ENCODE data around the gene EXOC1.
"Not testable (repeated sequence)": the region's sequence is repeated elsewhere in the genome, so short reads cannot be mapped to it uniquely, and the experiment has no call there.

EXOC1 gene

DNA sequence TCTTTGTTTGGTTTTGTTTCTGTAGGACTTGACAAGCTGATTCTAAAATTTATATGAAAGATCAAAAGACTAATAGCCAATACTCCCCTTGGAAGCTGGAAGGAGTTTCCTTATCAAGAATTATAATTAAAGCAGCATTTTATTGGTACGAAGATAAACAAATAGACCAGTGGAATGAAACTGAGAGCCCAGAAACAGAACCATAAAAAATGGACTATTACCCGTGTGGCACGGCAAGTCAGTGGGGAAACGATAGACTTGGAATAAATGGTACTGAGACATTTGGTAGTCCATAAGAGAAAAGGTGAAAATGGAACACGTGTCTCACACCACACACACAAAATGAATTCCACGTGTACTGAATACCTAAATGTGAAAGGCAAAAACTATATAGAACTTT, 52.9 kb downstream of the EXOC1 start:
- no peak for DNase-seq (ENCODE audit: low read depth, low spot score)

DNA sequence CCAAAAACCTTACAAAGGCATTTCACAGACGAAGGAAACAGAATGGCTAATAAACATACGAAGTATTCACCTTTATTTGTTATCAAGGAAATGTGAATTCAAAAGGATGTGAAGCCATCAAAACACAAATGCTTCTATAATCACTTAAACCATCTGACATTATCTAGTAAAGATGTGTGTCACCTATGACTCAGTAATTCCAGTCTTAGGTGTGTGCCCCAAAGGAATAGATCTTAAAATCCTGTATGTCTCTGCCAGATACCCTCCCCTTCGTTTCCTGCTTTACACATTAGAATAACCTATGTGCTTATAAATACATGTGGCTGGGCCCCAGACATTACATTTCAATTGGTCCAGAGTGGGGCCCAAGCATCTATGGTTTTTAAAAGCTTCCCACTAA, 53.5 kb downstream of the EXOC1 start:
- no peak for DNase-seq (ENCODE audit: low read depth, low spot score)

DNA sequence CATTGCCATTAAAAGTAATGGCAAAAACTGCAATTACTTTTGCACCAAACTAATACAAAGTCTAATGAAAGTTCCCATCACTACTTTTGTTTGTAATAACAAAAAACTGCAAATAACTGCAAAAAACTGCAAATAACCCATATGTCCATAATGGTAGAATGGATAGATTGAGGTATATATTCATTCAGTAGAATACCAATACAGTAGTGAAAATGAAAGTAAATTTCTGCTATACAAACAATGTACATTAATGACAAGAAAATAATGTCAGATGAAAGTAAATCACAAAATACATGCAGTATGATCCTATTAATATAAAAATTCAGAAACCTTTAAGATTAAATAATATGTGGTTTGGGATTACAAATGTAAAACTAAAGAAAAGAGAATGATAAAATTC, 54.0 kb downstream of the EXOC1 start:
- no peak for DNase-seq (ENCODE audit: low read depth, low spot score)

DNA sequence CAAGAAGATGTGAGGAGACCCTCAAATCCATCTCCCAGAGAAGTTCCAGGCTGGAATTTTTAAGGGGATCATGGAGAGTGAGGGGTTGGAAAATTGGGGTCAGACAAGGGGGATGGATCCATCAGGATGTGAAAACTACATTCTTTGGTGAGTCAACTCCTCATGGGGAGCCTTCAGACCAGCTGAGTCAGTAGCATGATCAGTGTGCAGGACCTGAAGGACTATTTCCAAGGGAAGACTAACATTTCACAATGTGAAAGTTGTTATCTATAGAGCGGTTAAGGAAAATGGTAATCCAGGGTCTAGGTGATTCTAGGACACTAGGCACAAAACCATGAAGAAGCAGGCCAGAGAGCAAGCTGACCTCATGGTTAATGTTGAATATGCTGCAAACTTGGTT, 56.7 kb downstream of the EXOC1 start:
- no peak for DNase-seq (ENCODE audit: low read depth, low spot score)

DNA sequence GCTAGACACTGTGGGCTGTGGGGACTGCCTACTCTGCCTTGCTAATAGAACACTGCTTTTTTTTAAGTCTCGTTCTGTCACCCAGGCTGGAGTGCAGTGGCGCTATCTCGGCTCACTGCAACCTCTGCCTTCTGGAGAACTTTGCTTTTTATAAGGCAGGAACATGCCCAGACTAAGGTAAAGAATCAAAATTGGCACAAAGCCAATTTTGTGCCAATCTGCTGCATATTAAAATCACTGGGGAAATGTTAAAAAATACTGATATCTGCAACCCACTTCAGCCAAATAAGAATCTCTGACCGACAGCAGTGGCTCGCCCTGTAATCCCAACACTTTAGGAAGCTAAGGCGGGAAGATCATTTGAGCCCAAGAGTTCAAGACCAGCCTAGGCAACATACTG, 58.8 kb downstream of the EXOC1 start:
- no peak for DNase-seq (ENCODE audit: low read depth, low spot score)

DNA sequence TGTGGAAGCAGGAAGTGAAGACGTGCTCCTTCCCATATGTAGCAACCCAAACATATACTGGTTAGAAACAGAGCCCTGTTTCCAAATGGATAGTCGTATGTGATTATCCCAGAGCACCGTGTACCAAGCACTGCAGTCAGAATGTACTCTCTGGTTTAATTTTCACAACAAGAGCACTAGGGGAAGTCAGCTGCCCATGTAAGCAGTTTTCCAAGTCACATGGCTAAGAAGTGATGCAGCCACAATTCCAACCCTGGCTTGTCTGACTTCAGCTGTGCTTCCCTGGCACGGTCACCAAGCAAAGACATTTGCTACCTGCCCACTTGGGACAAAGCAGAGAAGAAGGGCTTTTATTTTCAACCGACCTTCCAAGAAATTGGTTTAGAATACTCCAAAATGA, 67.1 kb downstream of the EXOC1 start:
- DNase-seq (ENCODE audit: low read depth, low spot score): no peak

DNA sequence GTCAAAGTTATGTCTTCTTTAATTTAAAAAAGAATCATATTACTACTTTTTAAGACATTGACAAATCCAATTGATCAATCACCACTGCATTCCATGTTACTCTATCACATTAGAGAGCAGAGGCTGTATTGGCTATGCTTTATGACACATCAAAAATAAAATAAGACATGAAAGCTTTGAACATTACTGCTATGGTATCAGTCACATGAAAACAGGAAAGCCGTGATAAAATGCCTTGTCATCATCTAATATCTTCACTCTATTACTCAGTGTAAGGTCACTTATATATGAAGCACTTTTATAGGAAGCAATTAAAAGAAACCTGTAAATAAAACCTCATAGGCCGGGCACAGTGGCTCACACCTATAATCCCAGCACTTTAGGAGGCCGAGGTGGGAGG, 67.6 kb downstream of the EXOC1 start:
- no peak for DNase-seq (ENCODE audit: low read depth, low spot score)

DNA sequence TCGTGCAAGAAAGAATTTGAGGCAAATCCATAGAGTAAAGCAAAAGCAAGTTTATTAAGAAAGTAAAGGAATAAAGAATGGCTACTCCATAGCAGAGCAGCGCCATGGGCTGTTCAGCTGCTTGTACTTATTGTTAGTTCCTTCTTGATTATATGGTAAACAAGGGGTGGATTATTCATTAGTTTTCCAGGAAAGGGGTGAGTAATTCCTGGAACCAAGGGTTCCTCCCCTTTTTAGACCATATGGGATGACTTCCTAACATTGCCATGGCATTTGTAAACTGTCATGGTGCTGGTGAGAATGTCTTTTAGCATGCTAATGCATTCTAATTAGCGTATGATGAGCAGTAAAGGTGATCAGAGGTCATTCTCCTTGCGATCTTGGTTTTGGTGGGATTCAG, 71.8 kb downstream of the EXOC1 start:
- DNase-seq (ENCODE audit: low read depth, low spot score): no peak

DNA sequence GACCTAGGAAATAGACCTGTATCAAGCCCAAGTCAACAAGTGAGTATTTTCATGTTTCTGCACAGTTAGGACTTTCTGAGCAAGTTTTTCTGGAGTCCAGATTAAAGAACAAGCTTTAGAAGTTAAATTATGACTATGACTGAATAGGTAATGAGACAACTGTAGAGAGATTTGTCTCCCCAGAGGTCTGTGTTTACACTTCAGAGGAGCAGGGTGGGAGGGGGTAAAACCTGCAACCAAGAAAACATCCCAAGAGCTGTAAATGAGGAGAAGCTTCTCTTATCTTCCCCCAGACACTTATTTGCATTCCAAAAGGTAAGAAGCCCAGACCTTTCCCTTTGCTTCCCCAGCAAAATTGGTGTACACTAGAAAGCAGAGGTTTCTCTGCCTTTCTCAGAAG, 73.2 kb downstream of the EXOC1 start:
- DNase-seq (ENCODE audit: low read depth, low spot score): no peak

DNA sequence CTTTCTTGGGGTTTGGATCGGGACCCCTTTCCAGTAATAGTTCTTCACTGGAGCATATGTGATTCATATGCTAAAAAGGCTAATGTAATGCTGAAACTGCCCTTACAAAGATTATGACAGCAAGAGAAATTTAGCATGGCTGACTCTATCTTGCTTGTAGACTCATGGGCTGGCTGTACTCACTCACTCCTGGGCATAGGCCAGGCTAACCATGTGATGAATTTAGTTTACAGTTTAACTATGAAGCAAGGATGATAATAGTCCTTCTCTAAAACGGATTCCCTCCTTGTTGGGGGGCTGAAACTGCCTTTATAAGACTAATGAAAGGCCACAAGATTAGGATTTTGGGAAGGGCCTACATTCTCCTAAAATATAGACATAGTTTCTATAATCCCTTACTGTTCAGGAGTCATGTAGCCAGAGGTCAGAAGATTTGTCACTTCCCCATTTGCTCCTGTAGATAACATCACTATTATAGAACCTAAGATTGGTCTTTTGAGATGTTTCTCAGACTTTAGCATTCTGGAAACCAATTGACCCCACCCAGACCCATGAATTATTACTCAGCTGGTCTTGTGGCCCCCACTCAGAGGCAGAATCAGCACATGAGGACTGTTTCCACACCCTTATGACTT, 74.5 kb downstream of the EXOC1 start:
- DNase-seq (ENCODE audit: low read depth, low spot score): no peak

DNA sequence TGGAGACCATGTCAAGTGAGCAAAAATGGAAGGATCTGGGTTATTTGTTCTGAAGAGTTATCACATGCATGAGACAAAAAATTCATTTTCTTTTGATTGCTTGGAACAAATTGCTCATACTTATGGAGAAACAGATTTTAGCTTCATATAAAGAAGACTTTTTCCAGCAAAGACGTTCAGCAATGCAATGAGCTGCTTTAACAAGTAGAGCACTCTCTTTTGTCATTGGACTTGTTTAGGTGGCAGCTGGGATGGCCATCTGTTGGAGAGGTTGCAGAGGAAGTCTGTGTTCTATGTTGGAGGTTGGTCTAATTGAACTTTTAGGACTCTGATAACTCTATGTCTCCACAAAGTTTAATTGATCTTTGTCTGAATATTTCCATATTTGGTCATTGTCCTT, 75.4 kb downstream of the EXOC1 start:
- DNase-seq (ENCODE audit: low read depth, low spot score): no peak

DNA sequence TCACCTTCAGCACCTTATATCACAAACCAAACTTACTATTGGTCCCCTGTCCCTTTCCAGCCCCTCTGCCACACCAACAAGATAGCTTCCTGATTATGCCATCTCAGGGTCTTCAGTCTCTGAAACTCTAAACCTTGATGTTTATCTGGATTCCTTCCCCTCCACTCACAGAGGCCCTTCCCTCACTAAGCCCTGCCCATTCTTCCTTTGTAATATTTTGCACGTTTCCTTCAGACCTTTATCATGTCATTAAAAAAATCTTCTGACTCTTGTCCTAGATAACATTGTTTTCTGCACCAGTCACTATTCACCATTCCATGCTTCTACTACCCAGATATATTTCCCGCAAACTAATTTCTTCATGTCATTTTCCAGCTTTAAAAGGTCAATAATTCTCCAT, 77.6 kb downstream of the EXOC1 start:
- DNase-seq (ENCODE audit: low read depth, low spot score): no peak

DNA sequence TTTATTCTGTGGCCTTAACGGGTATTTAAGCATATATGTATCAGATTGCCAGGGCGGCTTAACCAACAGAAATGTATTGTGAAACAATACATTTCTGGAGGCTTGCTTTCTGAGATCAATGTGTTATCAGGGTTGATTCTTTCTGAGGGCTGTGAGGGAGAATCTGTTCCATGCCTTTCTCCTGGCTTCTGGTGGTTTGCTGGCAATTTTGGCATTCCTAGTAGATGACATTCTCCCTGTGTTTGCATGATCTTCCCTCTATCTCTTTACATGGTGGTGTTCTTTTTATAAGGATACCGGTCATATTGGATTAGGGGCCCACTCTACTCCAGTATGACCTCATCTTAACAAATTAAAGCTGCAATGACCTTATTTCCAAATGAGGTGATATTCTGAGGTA, 78.4 kb downstream of the EXOC1 start:
- DNase-seq (ENCODE audit: low read depth, low spot score): no peak

DNA sequence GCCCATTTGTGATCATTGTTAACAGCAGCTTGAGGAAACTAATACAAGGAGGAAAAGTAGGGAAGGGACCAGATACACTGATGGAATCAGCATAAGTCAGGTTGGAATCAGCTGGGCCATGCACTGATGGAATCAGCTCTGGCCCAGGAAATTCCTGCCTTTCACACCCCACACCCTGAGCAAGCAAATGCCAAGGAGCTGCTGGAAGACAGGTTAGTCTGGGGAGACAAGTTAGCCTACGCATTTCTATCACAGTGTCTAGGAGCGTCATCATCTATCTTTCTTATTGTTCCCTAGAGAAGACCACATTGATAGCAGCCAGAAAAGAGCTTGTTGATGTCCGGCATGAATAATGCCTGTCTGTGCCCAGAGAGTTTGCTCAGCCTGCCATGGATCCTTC, 79.1 kb downstream of the EXOC1 start:
- no peak for DNase-seq (ENCODE audit: low read depth, low spot score)

DNA sequence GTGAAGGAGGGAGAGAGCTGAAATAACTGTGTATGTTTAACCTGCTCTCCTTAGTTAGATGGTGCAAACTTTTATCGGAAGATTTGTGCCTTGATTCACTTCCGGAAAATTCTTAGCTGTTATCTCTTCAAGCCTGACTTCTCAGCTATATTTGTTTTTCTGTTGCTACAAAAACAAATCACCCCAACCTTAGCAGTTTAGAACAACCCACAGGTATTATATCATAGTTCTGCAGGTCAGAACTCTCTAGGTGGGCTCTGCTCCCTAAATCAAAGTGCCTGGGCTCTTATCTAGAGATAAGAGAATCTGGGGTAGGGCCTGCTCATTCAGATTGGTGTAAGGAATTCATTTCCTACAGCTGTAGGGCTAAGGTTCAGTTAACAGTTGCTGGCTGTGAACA, 80.2 kb downstream of the EXOC1 start:
- DNase-seq (ENCODE audit: low read depth, low spot score): no peak

DNA sequence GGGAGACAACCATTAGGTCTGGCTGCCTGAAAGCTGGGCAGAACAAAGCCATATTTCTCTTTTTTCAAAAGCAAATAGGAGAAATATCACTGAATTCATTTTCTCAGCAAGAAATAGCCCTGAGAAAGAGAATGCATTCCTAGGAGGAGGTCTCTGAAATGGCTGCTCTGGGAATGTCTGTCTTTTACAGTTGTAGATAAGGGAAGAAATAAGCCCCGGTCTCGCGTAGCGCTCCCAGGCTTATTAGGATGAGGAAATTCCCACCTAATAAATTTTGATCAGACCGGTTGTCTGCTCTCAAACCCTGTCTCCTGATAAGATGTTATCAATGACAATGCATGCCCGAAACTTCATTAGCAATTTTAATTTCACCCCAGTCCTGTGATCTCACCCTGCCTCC, 82.5 kb downstream of the EXOC1 start:
- not testable (repeated sequence) for DNase-seq (ENCODE audit: low read depth, low spot score)

DNA sequence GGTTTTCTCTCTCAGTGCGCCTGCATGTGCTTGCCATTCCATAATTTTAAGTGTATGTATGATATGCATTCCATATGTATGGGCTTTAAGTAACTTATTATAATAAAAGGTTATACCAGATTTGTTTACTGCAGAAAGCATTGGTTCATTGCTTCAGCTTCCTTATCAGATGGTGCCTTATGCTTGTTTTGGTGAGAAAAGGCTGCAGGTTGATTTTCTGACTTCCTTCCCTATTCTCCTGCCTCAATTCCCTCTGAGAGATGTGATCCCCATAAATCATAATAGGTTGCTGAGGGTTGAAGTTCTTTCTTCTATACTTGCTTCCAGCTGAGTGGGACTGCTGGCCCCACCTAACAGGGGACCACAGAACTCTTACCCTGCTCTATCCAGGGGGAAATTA, 85.0 kb downstream of the EXOC1 start:
- DNase-seq (ENCODE audit: low read depth, low spot score): no peak

DNA sequence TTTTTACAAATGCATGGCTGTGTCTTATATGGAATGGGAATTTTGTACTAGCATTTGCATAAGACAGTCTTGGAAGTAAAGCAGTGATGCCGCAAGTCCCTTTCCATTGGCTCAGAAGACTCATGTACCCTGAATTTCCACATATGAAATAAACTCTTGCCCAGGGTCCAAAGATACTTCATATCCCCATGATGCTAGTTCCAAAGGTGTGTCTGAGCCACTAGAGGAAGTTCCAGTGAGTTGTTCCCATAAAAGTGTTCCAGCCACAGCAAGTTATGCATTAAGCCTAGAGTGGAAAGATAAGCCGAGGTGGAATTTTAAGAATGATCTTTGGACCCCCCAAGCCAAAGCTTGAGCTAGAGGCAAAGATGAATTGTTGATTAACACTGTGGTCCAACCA, 86.0 kb downstream of the EXOC1 start:
- DNase-seq (ENCODE audit: low read depth, low spot score): no peak

DNA sequence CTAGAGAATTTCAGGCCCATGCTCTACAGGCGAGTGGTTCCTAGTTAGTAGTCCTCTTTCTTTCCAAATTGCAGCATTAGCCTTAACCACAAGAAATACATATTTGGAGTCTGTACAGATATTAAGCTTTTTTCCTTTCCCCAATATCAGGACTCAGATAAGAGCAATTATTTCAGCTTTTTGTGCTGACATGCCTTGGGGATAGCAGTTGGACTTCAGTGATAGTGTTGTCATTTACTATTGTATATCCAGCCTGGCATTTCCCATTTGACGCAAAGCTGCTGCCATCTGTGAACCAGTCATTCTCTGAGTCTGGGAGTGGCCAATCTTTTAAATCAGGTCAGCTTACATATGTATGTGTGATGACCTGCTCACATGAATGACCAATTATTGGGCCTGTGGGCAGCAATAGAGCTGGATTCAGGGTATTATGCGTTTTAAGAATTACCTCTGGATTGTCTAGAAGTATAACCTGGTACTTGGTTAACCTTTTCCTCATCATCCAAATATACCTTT, 88.5 kb downstream of the EXOC1 start:
- no peak for DNase-seq (ENCODE audit: low read depth, low spot score)

DNA sequence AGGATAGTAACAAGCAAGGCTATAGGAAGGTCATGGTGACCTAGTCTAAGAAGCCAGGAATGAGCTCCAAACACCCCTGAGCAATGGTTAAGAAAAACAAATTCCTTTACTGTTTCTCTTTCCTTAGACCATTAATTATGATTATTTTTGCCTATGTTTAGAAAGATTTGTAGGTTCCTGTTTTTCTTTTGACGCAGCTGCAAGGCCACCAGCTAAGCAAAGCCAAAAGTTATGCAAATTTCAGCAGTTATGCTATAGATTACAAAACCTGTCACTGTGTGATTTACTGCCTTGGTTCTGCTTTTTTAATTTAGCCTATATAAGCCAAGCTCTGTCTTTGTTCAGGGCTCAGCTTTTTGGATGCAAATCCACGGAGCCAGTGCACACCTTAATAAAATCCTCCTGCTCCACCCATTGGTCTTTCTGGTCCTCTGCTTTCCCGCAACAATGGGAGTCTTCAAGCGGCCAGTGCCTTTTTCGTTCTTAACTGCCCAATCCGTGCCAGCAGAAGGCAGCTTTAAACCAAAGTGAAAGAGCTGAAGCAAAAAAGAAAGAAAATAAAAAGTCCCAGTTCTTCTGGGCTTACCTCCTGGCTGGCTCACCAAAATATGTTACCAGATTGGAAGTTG, 93.9 kb downstream of the EXOC1 start:
- DNase-seq (ENCODE audit: low read depth, low spot score): no peak

DNA sequence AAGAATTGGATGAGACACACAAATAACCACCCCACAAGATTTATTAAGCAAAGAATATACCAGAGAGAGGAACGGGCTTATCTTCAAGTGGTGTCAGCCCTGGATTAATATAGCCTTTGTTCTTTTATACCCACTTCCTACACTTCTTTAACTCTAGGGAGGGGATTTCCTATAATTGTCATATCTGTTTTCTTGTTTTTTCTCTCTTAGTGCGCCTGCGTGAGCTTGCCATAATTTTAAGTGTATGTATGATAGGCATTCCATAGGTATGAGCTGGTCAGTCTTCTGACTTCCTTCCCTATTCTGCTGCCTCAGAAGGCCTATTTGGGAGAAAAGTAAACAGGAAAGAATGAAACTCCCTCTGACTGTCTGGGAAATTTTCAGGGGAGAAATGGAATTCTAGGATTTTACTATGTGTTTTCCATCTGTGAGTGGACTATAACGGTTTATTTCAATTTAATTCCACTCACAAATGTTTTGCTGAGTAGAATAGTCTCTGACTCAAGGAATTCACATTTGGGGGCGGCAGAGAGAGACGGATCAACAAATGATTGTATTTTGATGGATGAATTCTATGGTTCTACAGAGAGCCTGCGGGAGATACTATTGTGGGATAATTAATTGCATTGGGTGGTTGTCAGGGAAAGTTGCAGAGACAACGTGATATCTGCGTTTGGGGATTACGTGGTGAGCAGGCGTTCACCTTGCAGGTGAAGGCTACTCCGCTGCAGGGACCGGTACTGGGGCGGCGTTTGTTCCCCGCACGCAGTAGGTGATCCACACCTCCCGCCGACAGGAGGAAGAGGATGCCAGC, 94.7 kb downstream of the EXOC1 start:
- no peak for DNase-seq (ENCODE audit: low read depth, low spot score)

DNA sequence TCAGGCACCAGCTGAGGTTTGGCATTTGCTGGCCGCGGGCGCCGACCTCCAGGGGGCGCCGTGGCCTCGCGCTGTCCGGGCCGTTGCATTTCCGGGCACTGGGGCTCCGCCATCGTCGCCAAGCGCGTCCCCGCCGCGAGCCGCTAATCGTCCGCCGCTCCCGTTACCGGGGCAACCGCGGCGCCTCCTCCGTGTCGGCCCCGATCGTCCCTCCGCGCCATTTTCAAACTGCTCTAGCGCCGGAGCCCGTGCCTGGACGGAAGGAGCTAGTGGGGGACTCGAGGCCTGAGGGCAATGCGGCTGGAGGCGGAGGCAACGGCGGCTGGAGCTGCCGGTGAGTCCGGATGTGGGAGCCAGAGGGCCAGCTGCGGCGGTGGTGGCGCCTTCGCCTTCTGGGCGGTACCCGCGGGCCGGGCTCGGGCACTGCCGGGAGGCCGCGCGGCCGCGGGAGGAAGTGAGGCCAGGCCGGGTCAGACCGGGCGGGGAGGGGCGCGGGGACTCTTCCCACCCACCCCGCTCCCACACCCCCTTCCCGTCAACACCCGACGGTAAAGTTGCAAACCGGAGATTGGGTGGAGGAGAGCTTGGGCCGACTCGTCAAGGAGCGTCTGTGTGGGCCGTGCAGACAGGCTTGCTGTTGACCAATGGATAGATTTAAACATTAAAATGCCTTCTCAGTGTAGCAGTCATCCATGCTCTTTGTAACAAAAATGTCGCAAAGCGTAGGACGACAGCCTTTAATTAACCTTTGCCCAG, 95.5 kb downstream of the EXOC1 start, which contains the start of gene CEP135:
Gene CEP135, plus strand, starts transcription at position 220 of the 756 bp plus-strand sequence. CDS start 3,186 bp downstream, outside the sequence.
- DNase-seq (ENCODE audit: low read depth, low spot score): peak; percentile 79

Measured in activated naive CD8-positive, alpha-beta T cell treated with anti-CD3 and anti-CD28 coated beads, Interleukin-2, amount 50 U/mL, for 16 hours (primary cell).